ENCODE results near the gene HERPUD2. TPM values are rescaled to one million over a fixed set of nuclear protein-coding genes. Genes with fewer than 3 reads are reported as not detected.

Gene HERPUD2
- total and polyA plus RNA-seq, 2 of the 4 experiments (the other 2 are of a cell fraction): 22.2 to 27.2 TPM

DNA sequence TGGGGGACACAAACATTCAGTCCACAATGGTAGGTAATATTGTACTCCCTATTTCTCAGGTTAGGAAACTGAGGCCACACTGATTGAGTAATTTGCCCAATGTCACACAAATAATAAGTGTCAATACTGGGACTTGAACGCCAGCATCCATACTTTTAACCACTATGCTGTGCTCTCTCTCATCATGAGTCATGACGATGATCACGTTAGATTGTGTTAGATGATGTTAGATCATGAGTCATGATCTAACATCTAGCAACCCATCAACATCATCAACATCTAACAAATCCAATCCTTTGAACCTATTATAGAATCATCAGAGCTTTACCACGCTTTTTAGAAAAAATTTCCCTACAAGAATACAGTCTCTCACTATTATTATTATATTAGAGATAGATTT is 28.1 kb upstream of the HERPUD2 start:
- TF ChIP-seq FOS (IDR thresholded peaks at IDR 0.05; ENCODE audit: low read depth, low read length): peak; percentile 54; the same call in 1 of the 2 replicates
- no peak for TF ChIP-seq POLR2A (IDR thresholded peaks at IDR 0.05; ENCODE audit: low read depth, low read length)
- TF ChIP-seq MAZ (IDR thresholded peaks at IDR 0.05; ENCODE audit: borderline replicate concordance, low read depth, low read length): no peak
- TF ChIP-seq MAFK (IDR thresholded peaks at IDR 0.05; ENCODE audit: low read depth, low read length): no peak
- TF ChIP-seq BHLHE40 (IDR thresholded peaks at IDR 0.05; ENCODE audit: low read depth, low read length): peak; percentile 57; the same call in 1 of the 2 replicates
- H2AFZ ChIP-seq (replicated peaks; ENCODE audit: low read length, poor library complexity): no peak overlapping the region
- no peak for ATAC-seq (ENCODE audit: low read depth)

More for the DNA sequence above, 28.1 kb upstream of the HERPUD2 start:
- H3K36me3 ChIP-seq (ENCODE audit: control insufficient read depth, insufficient read depth, low read length): no peaks in the 10 kb centered on the region
- no peaks in the 10 kb centered on the region for H3K9me1 ChIP-seq (ENCODE audit: insufficient read depth, low read length)
- H3K23ac ChIP-seq (ENCODE audit: low read depth, low read length): no peak overlapping the region
- CTCF ChIA-PET: interaction anchor here (1.2 to 1.4 kb wide), 2 partner anchors 13 to 26 kb away, joined by 3 read pairs; no protein-coding TSS in a partner anchor
- no peak overlapping the region for H3K56ac ChIP-seq (ENCODE audit: extremely low read depth, insufficient read depth, low read length)
- no peak overlapping the region for H4K91ac ChIP-seq (ENCODE audit: insufficient read depth, low read depth, low read length)
- no peak overlapping the region for H3K4ac ChIP-seq (ENCODE audit: low read depth, low read length)
- no peak overlapping the region for H2AK9ac ChIP-seq (replicated peaks; ENCODE audit: low read depth, low read length, poor library complexity)
- no peak overlapping the region for H3K4me2 ChIP-seq (ENCODE audit: low read depth, low read length)
- no peak overlapping the region for H3K18ac ChIP-seq (ENCODE audit: low read depth, low read length)
- no peak overlapping the region for H4K5ac ChIP-seq (ENCODE audit: low read depth, low read length)
- H3K79me1 ChIP-seq (ENCODE audit: low read depth in 1 of 2, low read length in 2 of 2): no peaks in the 10 kb centered on the region
- intact Hi-C loops (cut with micrococcal nuclease) (no loop called here), dilution Hi-C loops (cut with HindIII; ENCODE audit: low sequenced_read_pairs, unreplicated experiment) (no loop called here), in situ Hi-C loops (cut with MboI; ENCODE audit: low sequenced_read_pairs) (loop anchor here (25.0 kb wide), 1 partner anchor 614 kb away; no protein-coding TSS in a partner anchor)
- H3K9me3 ChIP-seq (ENCODE audit: control insufficient read depth, insufficient read depth, low read length): no peaks in the 10 kb centered on the region; the same call in 1 of the 2 replicates
- no peak overlapping the region for H2BK5ac ChIP-seq (ENCODE audit: low read depth, low read length, poor library complexity, severe bottlenecking)
- H3K9ac ChIP-seq (ENCODE audit: low read depth, low read length): no peak overlapping the region
- H4K20me1 ChIP-seq (ENCODE audit: insufficient read depth, low read length): no peaks in the 10 kb centered on the region
- no peak overlapping the region for H2BK120ac ChIP-seq (ENCODE audit: low read depth, low read length)
- H2AK5ac ChIP-seq (ENCODE audit: low read depth, low read length): no peak overlapping the region
- peak; percentile 54 for DNase-seq
- no peak overlapping the region for H3K27ac ChIP-seq (ENCODE audit: insufficient read depth, low read length)
- H3K14ac ChIP-seq (replicated peaks; ENCODE audit: low read depth, low read length): no peak overlapping the region
- POLR2A ChIA-PET (ENCODE audit: unreplicated experiment): no interaction called here
- no peak overlapping the region for H2BK15ac ChIP-seq (ENCODE audit: low read depth, low read length)
- H2BK20ac ChIP-seq (ENCODE audit: low read depth, low read length): no peak overlapping the region
- WGBS, 2 experiments (ENCODE audit: extremely low coverage in 2 of 2, insufficient read length in 1 of 2): no CpG with 5 or more reads among the region's 4 CpGs
- BruUV-seq (replicated peaks): no TSS peak
- no peak overlapping the region for H3K4me3 ChIP-seq (ENCODE audit: insufficient read depth, low read depth, low read length)
- no peaks in the 10 kb centered on the region for H3K4me1 ChIP-seq (ENCODE audit: control insufficient read depth, insufficient read depth, low read length)
- H4K8ac ChIP-seq (ENCODE audit: low read depth in 2 of 2, low read length in 2 of 2): no peak overlapping the region
- H3K27me3 ChIP-seq (ENCODE audit: control insufficient read depth, insufficient read depth, low read length): no peaks in the 10 kb centered on the region; the same call in 1 of the 2 replicates
